OCI-LY1 (cell line): ENCODE data around the gene OXNAD1.

Experiments used
- CTCF ChIP-seq: fragments of 200-600 bp; sonication (generic), shearing (Covaris generic); IDR thresholded peaks from 2 replicates; pipeline ENCODE4 v1.5.1; 2017; ENCODE audit warnings: mild to moderate bottlenecking, antibody characterized with exemption, low read length, moderate library complexity, mixed read lengths
- EZH2 ChIP-seq: fragments of 200-600 bp; sonication (generic), shearing (Covaris generic); IDR thresholded peaks from 2 replicates; pipeline ENCODE4 v1.8.0; 2017; ENCODE audit warnings: borderline replicate concordance, mixed run types, mild to moderate bottlenecking, antibody characterized with exemption, low read length, moderate library complexity, mixed read lengths

- TF ChIP-seq CTCF (no peak), EZH2 (no peak)
These were observed 43.0 kb upstream of the OXNAD1 start for GRCh38 chr3:16221990-16222389.
